ENCODE data around the gene CACNG7.

DNA sequence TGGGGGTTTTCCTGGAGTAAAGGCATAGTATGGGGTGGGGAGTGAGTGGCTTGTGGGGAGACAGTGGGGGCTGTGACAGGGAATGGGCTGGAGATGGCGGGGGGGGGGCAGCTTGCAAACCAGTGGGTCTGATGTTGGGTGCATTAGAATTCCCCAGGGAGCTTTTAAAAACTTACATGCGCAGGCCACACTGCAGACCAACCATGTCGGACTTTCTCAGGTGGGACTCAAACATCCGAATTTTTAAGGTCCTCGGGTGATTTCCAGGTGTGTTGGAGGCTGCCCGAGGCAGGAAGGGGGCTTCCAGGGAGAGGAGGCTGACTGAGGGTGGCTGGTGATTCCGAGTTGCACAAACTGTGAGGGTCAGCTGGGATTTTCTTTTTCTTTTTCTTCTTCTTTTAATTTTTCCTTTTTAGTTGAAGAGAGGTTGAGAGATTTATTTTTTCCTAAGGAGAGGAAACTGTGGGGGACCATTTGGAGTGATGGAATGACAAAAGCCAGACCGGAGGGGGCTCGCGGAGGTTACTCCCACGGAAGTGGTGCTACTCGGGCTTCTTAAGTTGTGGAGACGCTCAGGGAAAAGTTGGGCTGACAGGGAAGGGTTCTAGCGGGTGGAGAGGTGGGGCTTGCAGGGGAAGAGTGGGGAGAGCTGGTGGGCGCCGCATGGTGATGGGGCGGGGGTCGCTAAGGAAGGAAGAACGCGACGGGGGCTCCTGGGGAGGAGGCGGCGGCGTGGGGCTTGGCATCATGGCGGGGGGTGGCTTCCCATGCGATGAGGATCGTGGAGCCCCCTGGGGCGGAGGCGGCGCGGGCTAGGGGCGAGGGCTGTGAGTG, 52.7 kb downstream of the CACNG7 start:
- TF ChIP-seq JUN (IDR thresholded peaks at IDR 0.05; ENCODE audit: borderline replicate concordance, insufficient read depth, insufficient read length, low read depth) (no peak), EZH2 (IDR thresholded peaks at IDR 0.05; ENCODE audit: borderline replicate concordance, low read depth, low read length, severe bottlenecking) (peak; percentile 58), POLR2AphosphoS5 (IDR thresholded peaks at IDR 0.05; ENCODE audit: insufficient read depth, low read depth, low read length) (no peak)

Measured in endothelial cell of umbilical vein (primary cell).